Liver (tissue), 9 donors: ENCODE results near the gene PRDM2. TPM values are rescaled to one million over a fixed set of nuclear protein-coding genes. Genes with fewer than 3 reads are reported as not detected.

Experiments used
- DNase-seq: peaks from one replicate; pipeline ENCODE4 v3.0.0-alpha.2; 2017; ENCODE audit warnings: low spot score
- H3K27ac ChIP-seq, 2 donors: one replicate each; pipeline ENCODE4 v1.7.0; 2013; ENCODE audit warnings: inconsistent platforms in 2 of 2, low read length in 2 of 2, control low read depth in 1 of 2, low read depth in 1 of 2, mild to moderate bottlenecking in 1 of 2
- H3K27me3 ChIP-seq, 4 donors: one replicate each; pipeline versions ENCODE4 v1.6.1 to v1.7.0; 2013; ENCODE audit warnings: low read length in 3 of 4, inconsistent platforms in 1 of 4, mild to moderate bottlenecking in 1 of 4, moderate library complexity in 1 of 4; ENCODE audit not compliant: control insufficient read depth in 4 of 4, insufficient read depth in 4 of 4
- H3K36me3 ChIP-seq, 4 donors: one replicate each; pipeline versions ENCODE4 v1.6.1 to v1.7.0; 2013; ENCODE audit warnings: low read length in 3 of 4, mild to moderate bottlenecking in 3 of 4, low read depth in 1 of 4, moderate library complexity in 1 of 4; ENCODE audit not compliant: control insufficient read depth in 4 of 4, insufficient read depth in 3 of 4
- H3K4me1 ChIP-seq, 4 donors: one replicate each; pipeline versions ENCODE4 v1.6.1 to v1.7.0; 2013; ENCODE audit warnings: low read length in 3 of 4, mild to moderate bottlenecking in 3 of 4, moderate library complexity in 1 of 4; ENCODE audit not compliant: control insufficient read depth in 4 of 4, insufficient read depth in 4 of 4
- H3K4me3 ChIP-seq, 3 donors: one replicate each; pipeline versions ENCODE4 v1.6.1 to v1.7.0; 2013; ENCODE audit warnings: low read length in 3 of 3, control low read depth in 1 of 3, low read depth in 1 of 3, mild to moderate bottlenecking in 1 of 3
- H3K9ac ChIP-seq, 2 donors: one replicate each; pipeline ENCODE4 v1.7.0; 2013; ENCODE audit warnings: low read length in 2 of 2, mild to moderate bottlenecking in 2 of 2, moderate library complexity in 2 of 2, control low read depth in 1 of 2, low read depth in 1 of 2
- H3K9me3 ChIP-seq, 4 donors: one replicate each; pipeline versions ENCODE4 v1.6.1 to v1.7.0; 2013; ENCODE audit warnings: low read length in 3 of 4; ENCODE audit not compliant: control insufficient read depth in 4 of 4
- ATF3 ChIP-seq: IDR thresholded peaks from 2 replicates; pipeline ENCODE4 v1.6.1; 2016; ENCODE audit warnings: antibody characterized with exemption
- CTCF ChIP-seq: fragments of 150-350 bp; IDR thresholded peaks from 2 replicates; pipeline ENCODE4 v1.5.1; 2017; ENCODE audit warnings: improper control_type of control experiment, low read depth, low read length; ENCODE audit not compliant: missing input control
- FOXA1 ChIP-seq: IDR thresholded peaks from 2 replicates; pipeline ENCODE4 v1.6.1; 2016; ENCODE audit warnings: antibody characterized with exemption
- FOXA2 ChIP-seq: IDR thresholded peaks from 2 replicates; pipeline ENCODE4 v1.6.1; 2016; ENCODE audit warnings: antibody characterized with exemption
- GABPA ChIP-seq, 2 donors: IDR thresholded peaks in 1 of 2; conservative IDR thresholded peaks in 1 of 2; 2 replicates each; pipeline ENCODE4 v1.6.1; 2016; ENCODE audit warnings: antibody characterized with exemption in 2 of 2, mild to moderate bottlenecking in 1 of 2, moderate library complexity in 1 of 2
- HNF4A ChIP-seq, 2 donors: conservative IDR thresholded peaks; 2 replicates each; pipeline ENCODE4 v1.6.1; 2016; ENCODE audit warnings: antibody characterized with exemption in 2 of 2, mild to moderate bottlenecking in 2 of 2
- HNF4G ChIP-seq: IDR thresholded peaks from 2 replicates; pipeline ENCODE4 v1.6.1; 2016; ENCODE audit warnings: antibody characterized with exemption
- JUND ChIP-seq, 2 donors: IDR thresholded peaks; 2 replicates each; pipeline ENCODE4 v1.6.1; 2016; ENCODE audit warnings: antibody characterized with exemption in 2 of 2
- NR2F2 ChIP-seq: IDR thresholded peaks from 2 replicates; pipeline ENCODE4 v1.6.1; 2016; ENCODE audit warnings: antibody characterized with exemption
- RXRA ChIP-seq, 2 donors: IDR thresholded peaks; 2 replicates each; pipeline ENCODE4 v1.6.1; 2017 to 2018; ENCODE audit warnings: antibody characterized with exemption in 2 of 2, mild to moderate bottlenecking in 1 of 2
- SP1 ChIP-seq: IDR thresholded peaks from 2 replicates; pipeline ENCODE4 v1.6.1; 2018; ENCODE audit warnings: antibody characterized with exemption, mild to moderate bottlenecking
- TAF1 ChIP-seq: conservative IDR thresholded peaks from 2 replicates; pipeline ENCODE4 v1.6.1; 2016; ENCODE audit warnings: antibody characterized with exemption, mild to moderate bottlenecking
- YY1 ChIP-seq: IDR thresholded peaks from 2 replicates; pipeline ENCODE4 v1.6.1; 2016; ENCODE audit warnings: antibody characterized with exemption, mild to moderate bottlenecking
- WGBS: extraction: QIAGEN DNeasy Blood & Tissue Kit; methylation state at CpG from one replicate; pipeline ENCODE4 v1.1.7; 2013; 5-methylcytosine and 5-hydroxymethylcytosine counted together
- polyA plus RNA-seq, 2 donors: library from polyadenylated mRNA; stranded (reverse) in 1 of 2; unstranded in 1 of 2; fragments of 200-250 nt in 1 of 2; fragments of >200 nt in 1 of 2; fragmentation: Nextera tagmentation in 1 of 2; extraction: Ambion mirVana in 1 of 2; gene quantifications; one replicate each; pipeline versions ENCODE4 v1.2.1 to v1.2.3, GENCODE V29; 2013 to 2015
- total RNA-seq, 2 donors: library from RNA; depleted of rRNA; stranded (reverse); fragments of >200 nt; gene quantifications; one replicate each; pipeline ENCODE4 v1.2.3, GENCODE V29; 2014
- TF ChIP-seq, protein P1 (sequence below): IDR thresholded peaks from 2 replicates; pipeline ENCODE4 v1.6.1; 2016; ENCODE audit warnings: antibody characterized with exemption
- TF ChIP-seq, protein P2 (sequence below): IDR thresholded peaks from 2 replicates; pipeline ENCODE4 v1.6.1; 2016; ENCODE audit warnings: antibody characterized with exemption, mild to moderate bottlenecking
- donor health status: healthy.
- donor health status: healthy.
- donor health status: healthy.
- donor health status: healthy.
- donor health status: healthy.

Gene PRDM2
- total and polyA plus RNA-seq, 4 donors: 4.5 to 13.9 (median 7.9) TPM

GRCh38 chr1:13832536-13832935 is 132.5 kb downstream of the PRDM2 start:
- peak; percentile 14 for DNase-seq
- Histone ChIP-seq H3K9me3 (no peaks in the 10 kb centered on the region), H3K4me1 (no peaks in the 10 kb centered on the region), H3K4me3 (no peak overlapping the region), H3K36me3 (no peaks in the 10 kb centered on the region), H3K27me3 (no peaks in the 10 kb centered on the region), H3K27ac (no peak overlapping the region), H3K9ac (no peak overlapping the region)
- 69% methylated on average over 4 of the region's 4 CpGs for WGBS
- peak in 1 of 2 donors; percentile 11 for TF ChIP-seq HNF4A (conservative IDR thresholded peaks at IDR 0.05)
- TF ChIP-seq, protein P1, sequence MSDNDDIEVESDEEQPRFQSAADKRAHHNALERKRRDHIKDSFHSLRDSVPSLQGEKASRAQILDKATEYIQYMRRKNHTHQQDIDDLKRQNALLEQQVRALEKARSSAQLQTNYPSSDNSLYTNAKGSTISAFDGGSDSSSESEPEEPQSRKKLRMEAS: no peak

GRCh38 chr1:13836136-13836535 is 136.1 kb downstream of the PRDM2 start:
- Histone ChIP-seq H3K9me3 (no peaks in the 10 kb centered on the region), H3K27ac (no peak overlapping the region), H3K9ac (no peak overlapping the region), H3K36me3 (no peaks in the 10 kb centered on the region), H3K27me3 (no peaks in the 10 kb centered on the region), H3K4me1 (no peaks in the 10 kb centered on the region), H3K4me3 (no peak overlapping the region)
- DNase-seq: no peak
- 74% methylated on average over 5 of the region's 5 CpGs for WGBS
- TF ChIP-seq GABPA (IDR thresholded peaks at IDR 0.05 in 1 of 2, conservative IDR thresholded peaks at IDR 0.05 in 1 of 2) (no peak), TAF1 (no peak), JUND (IDR thresholded peaks at IDR 0.05) (no peak), HNF4G (no peak), NR2F2 (no peak), CTCF (no peak), FOXA2 (no peak), ATF3 (no peak), RXRA (IDR thresholded peaks at IDR 0.05) (no peak), YY1 (no peak), HNF4A (conservative IDR thresholded peaks at IDR 0.05) (no peak), SP1 (no peak), FOXA1 (no peak)
- TF ChIP-seq, protein P1: no peak
- TF ChIP-seq, protein P2, sequence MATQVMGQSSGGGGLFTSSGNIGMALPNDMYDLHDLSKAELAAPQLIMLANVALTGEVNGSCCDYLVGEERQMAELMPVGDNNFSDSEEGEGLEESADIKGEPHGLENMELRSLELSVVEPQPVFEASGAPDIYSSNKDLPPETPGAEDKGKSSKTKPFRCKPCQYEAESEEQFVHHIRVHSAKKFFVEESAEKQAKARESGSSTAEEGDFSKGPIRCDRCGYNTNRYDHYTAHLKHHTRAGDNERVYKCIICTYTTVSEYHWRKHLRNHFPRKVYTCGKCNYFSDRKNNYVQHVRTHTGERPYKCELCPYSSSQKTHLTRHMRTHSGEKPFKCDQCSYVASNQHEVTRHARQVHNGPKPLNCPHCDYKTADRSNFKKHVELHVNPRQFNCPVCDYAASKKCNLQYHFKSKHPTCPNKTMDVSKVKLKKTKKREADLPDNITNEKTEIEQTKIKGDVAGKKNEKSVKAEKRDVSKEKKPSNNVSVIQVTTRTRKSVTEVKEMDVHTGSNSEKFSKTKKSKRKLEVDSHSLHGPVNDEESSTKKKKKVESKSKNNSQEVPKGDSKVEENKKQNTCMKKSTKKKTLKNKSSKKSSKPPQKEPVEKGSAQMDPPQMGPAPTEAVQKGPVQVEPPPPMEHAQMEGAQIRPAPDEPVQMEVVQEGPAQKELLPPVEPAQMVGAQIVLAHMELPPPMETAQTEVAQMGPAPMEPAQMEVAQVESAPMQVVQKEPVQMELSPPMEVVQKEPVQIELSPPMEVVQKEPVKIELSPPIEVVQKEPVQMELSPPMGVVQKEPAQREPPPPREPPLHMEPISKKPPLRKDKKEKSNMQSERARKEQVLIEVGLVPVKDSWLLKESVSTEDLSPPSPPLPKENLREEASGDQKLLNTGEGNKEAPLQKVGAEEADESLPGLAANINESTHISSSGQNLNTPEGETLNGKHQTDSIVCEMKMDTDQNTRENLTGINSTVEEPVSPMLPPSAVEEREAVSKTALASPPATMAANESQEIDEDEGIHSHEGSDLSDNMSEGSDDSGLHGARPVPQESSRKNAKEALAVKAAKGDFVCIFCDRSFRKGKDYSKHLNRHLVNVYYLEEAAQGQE: no peak
